ENCODE results near the gene CXCL8.

DNA sequence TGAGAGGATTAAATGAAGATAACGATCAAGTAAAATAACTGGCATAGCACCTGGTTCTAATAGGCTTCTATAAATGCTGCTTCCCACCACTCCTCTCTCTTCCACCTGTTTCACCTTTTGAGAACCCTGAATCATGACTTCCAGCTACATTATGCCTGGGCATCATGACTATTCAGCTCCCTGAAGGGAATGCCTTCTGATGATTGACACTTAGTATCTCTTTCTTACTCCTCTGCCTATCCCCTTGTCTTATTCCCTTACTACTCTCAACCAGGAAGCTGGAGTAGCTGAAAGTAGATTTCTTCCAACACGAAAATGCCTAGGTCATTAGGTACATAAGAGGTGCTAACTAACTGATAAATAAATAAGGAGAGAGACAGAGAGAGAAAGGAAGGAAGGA is 24.7 kb upstream of the CXCL8 start:
- TF ChIP-seq, protein P1, sequence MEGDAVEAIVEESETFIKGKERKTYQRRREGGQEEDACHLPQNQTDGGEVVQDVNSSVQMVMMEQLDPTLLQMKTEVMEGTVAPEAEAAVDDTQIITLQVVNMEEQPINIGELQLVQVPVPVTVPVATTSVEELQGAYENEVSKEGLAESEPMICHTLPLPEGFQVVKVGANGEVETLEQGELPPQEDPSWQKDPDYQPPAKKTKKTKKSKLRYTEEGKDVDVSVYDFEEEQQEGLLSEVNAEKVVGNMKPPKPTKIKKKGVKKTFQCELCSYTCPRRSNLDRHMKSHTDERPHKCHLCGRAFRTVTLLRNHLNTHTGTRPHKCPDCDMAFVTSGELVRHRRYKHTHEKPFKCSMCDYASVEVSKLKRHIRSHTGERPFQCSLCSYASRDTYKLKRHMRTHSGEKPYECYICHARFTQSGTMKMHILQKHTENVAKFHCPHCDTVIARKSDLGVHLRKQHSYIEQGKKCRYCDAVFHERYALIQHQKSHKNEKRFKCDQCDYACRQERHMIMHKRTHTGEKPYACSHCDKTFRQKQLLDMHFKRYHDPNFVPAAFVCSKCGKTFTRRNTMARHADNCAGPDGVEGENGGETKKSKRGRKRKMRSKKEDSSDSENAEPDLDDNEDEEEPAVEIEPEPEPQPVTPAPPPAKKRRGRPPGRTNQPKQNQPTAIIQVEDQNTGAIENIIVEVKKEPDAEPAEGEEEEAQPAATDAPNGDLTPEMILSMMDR (IDR thresholded peaks at IDR 0.05), result no peak
- no peak for TF ChIP-seq POLR2A (IDR thresholded peaks at IDR 0.05)

Data from transverse colon (tissue), 3 donors.